PC-9 (cell line): ENCODE data around the gene LSS. TPM values are rescaled to one million over a fixed set of nuclear protein-coding genes. Genes with fewer than 3 reads are reported as not detected.
"Not testable (repeated sequence)": the region's sequence is repeated elsewhere in the genome, so short reads cannot be mapped to it uniquely, and the experiment has no call there.

ENCODE experiments used
- BruUV-seq: library from RNA; stranded (reverse); fragments of 400-500 nt; replicated peaks from 2 replicates; lab custom pipeline; 2021; lab: Mats Ljungman, UMichigan
- CTCF ChIA-PET: fragments of 300-600 bp; sonication (Branson Sonifier 250); formaldehyde crosslinking; loops from one replicate; lab custom pipeline; 2022; ENCODE audit warnings: antibody characterized with exemption; lab: Charles Lee
- POLR2A ChIA-PET: fragments of 300-600 bp; sonication (Branson Sonifier 250); formaldehyde crosslinking; loops from one replicate; lab custom pipeline; 2022; ENCODE audit warnings: antibody characterized with exemption; ENCODE audit not compliant: unreplicated experiment; lab: Charles Lee
- DNase-seq, 2 experiments: peaks; one replicate each; pipeline versions ENCODE4 v3.0.0 to v3.0.0-alpha.2; 2015 to 2022; ENCODE audit warnings: mixed read lengths in 1 of 2
- H2AFZ ChIP-seq: fragments of 200-600 bp; sonication (generic); 2 replicates; pipeline ENCODE4 v1.8.1; 2017; ENCODE audit warnings: antibody characterized with exemption
- H3F3A ChIP-seq: fragments of 200-600 bp; sonication (generic); 2 replicates; pipeline ENCODE4 v1.8.1; 2017; ENCODE audit warnings: antibody characterized with exemption, mild to moderate bottlenecking, low read depth; ENCODE audit not compliant: insufficient read depth
- H3K27ac ChIP-seq: fragments of 200-600 bp; sonication (generic); 2 replicates; pipeline ENCODE4 v1.6.1; 2016; ENCODE audit warnings: mixed run types
- H3K27me3 ChIP-seq: fragments of 200-600 bp; sonication (generic); 2 replicates; pipeline ENCODE4 v1.6.1; 2016; ENCODE audit warnings: low read depth, mixed run types; ENCODE audit not compliant: insufficient read depth
- H3K36me3 ChIP-seq: fragments of 200-600 bp; sonication (generic); 2 replicates; pipeline ENCODE4 v1.6.1; 2016; ENCODE audit warnings: low read depth, mixed run types
- H3K4me1 ChIP-seq: fragments of 200-600 bp; sonication (generic); replicated peaks from 2 replicates; pipeline ENCODE4 v1.6.1; 2016; ENCODE audit warnings: mixed run types; ENCODE audit not compliant: insufficient read depth
- H3K4me2 ChIP-seq: fragments of 200-600 bp; sonication (generic); 2 replicates; pipeline ENCODE4 v1.6.1; 2017; ENCODE audit warnings: mixed run types
- H3K4me3 ChIP-seq: fragments of 200-600 bp; sonication (generic); 2 replicates; pipeline ENCODE4 v1.6.1; 2016; ENCODE audit warnings: mixed run types
- H3K79me2 ChIP-seq: fragments of 200-600 bp; sonication (generic); 2 replicates; pipeline ENCODE4 v1.6.1; 2017; ENCODE audit warnings: low read depth, mixed run types
- H3K9me2 ChIP-seq: fragments of 200-600 bp; sonication (generic); 2 replicates; pipeline ENCODE4 v1.8.1; 2017; ENCODE audit warnings: mild to moderate bottlenecking; ENCODE audit not compliant: insufficient read depth
- H3K9me3 ChIP-seq: fragments of 200-600 bp; sonication (generic); 2 replicates; pipeline ENCODE4 v1.8.1; 2016; ENCODE audit warnings: low read depth; ENCODE audit not compliant: insufficient read depth
- H4K20me1 ChIP-seq: fragments of 200-600 bp; sonication (generic); 2 replicates; pipeline ENCODE4 v1.8.1; 2017; ENCODE audit not compliant: insufficient read depth
- CTCF ChIP-seq: fragments of 200-600 bp; sonication (generic); conservative IDR thresholded peaks from 2 replicates; pipeline ENCODE4 v1.6.1; 2017; ENCODE audit warnings: mixed run types, antibody characterized with exemption, mild to moderate bottlenecking, moderate library complexity
- EZH2 ChIP-seq: fragments of 200-600 bp; sonication (generic); IDR thresholded peaks from 2 replicates; pipeline ENCODE4 v1.8.0; 2017; ENCODE audit warnings: antibody characterized with exemption, low read depth
- intact Hi-C: fragments of 100-400 bp; cut with micrococcal nuclease; formaldehyde crosslinking; loops from one replicate; pipeline ENCODE4 v1.10.0; 2022; ENCODE audit not compliant: unreplicated experiment
- total RNA-seq: library from RNA; stranded (reverse); gene quantifications from 2 replicates; pipeline ENCODE4 v1.2.3, GENCODE V29; 2021

LSS gene
- total RNA-seq, 1 experiment from 2014 or later = 92.3 TPM

DNA sequence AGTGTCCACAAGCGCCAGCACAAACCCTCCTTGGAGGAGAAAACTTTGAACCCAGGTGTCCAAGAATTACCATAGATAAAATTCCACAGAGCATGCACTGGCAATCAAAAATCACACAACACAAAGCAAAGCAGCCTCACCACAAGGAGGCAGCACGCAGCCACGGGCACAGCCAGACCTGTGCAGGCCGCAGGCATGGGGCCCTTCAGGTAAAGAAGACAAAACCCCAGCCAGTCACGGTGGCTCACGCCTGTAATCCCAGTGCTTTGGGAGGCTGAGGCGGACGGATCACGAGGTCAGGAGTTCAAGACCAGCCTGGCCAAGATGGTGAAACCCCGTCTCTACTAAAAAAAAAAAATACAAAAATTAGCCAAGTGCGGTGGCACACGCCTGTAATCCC lies 81.1 kb downstream of the LSS start:
- H3K27ac ChIP-seq, H3K4me3 ChIP-seq, H3K9me3 ChIP-seq, BruUV-seq, CTCF ChIA-PET, POLR2A ChIA-PET, H3K27me3 ChIP-seq, H4K20me1 ChIP-seq, H3K9me2 ChIP-seq, H3K4me2 ChIP-seq, H3K4me1 ChIP-seq, H3K36me3 ChIP-seq, H2AFZ ChIP-seq, H3K79me2 ChIP-seq: not testable (repeated sequence)
- peak; percentile 74 for TF ChIP-seq CTCF
- peaks cover 17% of the 10 kb centered on the region; the same call in 1 of the 2 replicates for H3F3A ChIP-seq
- peak; percentile 40 to 67 for DNase-seq
- intact Hi-C loops = loop anchor here (1.0 to 10.0 kb wide), 3 partner anchors 80 to 179 kb away; partner anchors contain the start of genes LSS, MCM3AP and YBEY

DNA sequence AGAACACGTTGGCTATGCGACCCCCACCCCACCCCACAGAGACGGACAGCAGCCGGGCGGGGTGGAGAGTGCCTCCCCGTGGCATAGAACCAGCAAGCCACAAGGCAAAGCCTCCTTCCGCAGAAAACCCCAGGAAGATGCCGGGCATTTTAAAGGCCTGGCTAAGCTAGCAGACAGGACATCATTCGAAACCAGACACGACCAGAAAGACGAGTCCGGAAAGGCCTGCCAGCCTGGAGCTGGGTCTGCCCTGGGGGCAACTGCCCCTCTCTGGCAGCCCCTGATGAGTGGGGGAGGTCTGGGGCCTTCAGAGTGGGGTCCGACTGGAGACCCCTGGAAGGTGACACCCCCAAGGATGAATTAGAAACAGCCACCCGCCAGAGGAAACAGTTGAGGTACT lies 81.7 kb downstream of the LSS start:
- peaks cover 17% of the 10 kb centered on the region; the same call in 1 of the 2 replicates for H3F3A ChIP-seq
- no peaks in the 10 kb centered on the region; the same call in 1 of the 2 replicates for H3K4me1 ChIP-seq
- BruUV-seq = no TSS peak
- intact Hi-C loops = loop anchor here (1.0 to 10.0 kb wide), 3 partner anchors 80 to 179 kb away; partner anchors contain the start of genes LSS, MCM3AP and YBEY
- H4K20me1 ChIP-seq = no peaks in the 10 kb centered on the region
- no peak overlapping the region for H3K27ac ChIP-seq
- H3K4me3 ChIP-seq = no peak overlapping the region
- ChIA-PET CTCF (interaction anchor here (0.5 kb wide), 1 partner anchor 217 kb away, joined by 4 read pairs; no protein-coding TSS in a partner anchor), POLR2A (no interaction called here)
- TF ChIP-seq CTCF (no peak), EZH2 (no peak)
- H3K79me2 ChIP-seq = no peaks in the 10 kb centered on the region
- no peaks in the 10 kb centered on the region for H3K27me3 ChIP-seq
- no peak for DNase-seq
- H3K9me3 ChIP-seq = no peaks in the 10 kb centered on the region
- no peaks in the 10 kb centered on the region for H3K36me3 ChIP-seq
- H2AFZ ChIP-seq = no peak overlapping the region
- no peaks in the 10 kb centered on the region for H3K9me2 ChIP-seq
- H3K4me2 ChIP-seq = no peak overlapping the region

GRCh38 chr21:46145840-46146691 lies 82.5 kb downstream of the LSS start:
- TF ChIP-seq EZH2 = no peak
- TF ChIP-seq CTCF = no peak
- BruUV-seq = no TSS peak
- POLR2A ChIA-PET = no interaction called here
- Histone ChIP-seq H3K27me3 (no peaks in the 10 kb centered on the region), H3K4me1 (no peaks in the 10 kb centered on the region; the same call in 1 of the 2 replicates), H3K4me3 (no peak overlapping the region), H3K27ac (no peak overlapping the region), H4K20me1 (no peaks in the 10 kb centered on the region), H3K9me2 (no peaks in the 10 kb centered on the region), H3K79me2 (no peaks in the 10 kb centered on the region), H3F3A (peaks cover 17% of the 10 kb centered on the region; the same call in 1 of the 2 replicates), H3K9me3 (no peaks in the 10 kb centered on the region), H2AFZ (no peak overlapping the region), H3K36me3 (no peaks in the 10 kb centered on the region), H3K4me2 (no peak overlapping the region)
- no peak for DNase-seq
- intact Hi-C loops = loop anchor here (5.0 to 10.0 kb wide), 2 partner anchors 81 to 139 kb away; partner anchors contain the start of genes LSS, MCM3AP and YBEY
- CTCF ChIA-PET = interaction anchor here (0.5 kb wide), 1 partner anchor 218 kb away, joined by 4 read pairs; no protein-coding TSS in a partner anchor
